Neural progenitor cell (in vitro differentiated cells): ENCODE data around the gene LRRC8B.

Experiments
- CTCF ChIP-seq: fragments of 200-600 bp; sonication (generic); IDR thresholded peaks from 2 replicates; pipeline ENCODE4 v1.5.1; 2017; ENCODE audit warnings: antibody characterized with exemption, mild to moderate bottlenecking
- EZH2 ChIP-seq: fragments of 200-600 bp; sonication (generic); IDR thresholded peaks from 2 replicates; pipeline ENCODE4 v1.6.1; 2017; ENCODE audit warnings: antibody characterized with exemption, mild to moderate bottlenecking, moderate library complexity

- no peak for TF ChIP-seq CTCF
- TF ChIP-seq EZH2 = no peak
These were observed 104.5 kb downstream of the LRRC8B start for GRCh38 chr1:89629146-89629545.
